Trophoblast cell (in vitro differentiated cells and primary cell): ENCODE data around the gene PTPRN2.

Experiments used
- DNase-seq, 2 donors: peaks; one replicate each; pipeline ENCODE4 v3.0.0-alpha.2; 2016
- H2AFZ ChIP-seq: 2 replicates; pipeline ENCODE4 v1.6.1; 2013; ENCODE audit warnings: low read length, moderate library complexity, mild to moderate bottlenecking; ENCODE audit not compliant: insufficient read depth, poor library complexity
- H2AK5ac ChIP-seq: 2 replicates; pipeline ENCODE4 v1.6.1; 2013; ENCODE audit warnings: mild to moderate bottlenecking, low read length
- H2BK120ac ChIP-seq: 2 replicates; pipeline ENCODE4 v1.6.1; 2013; ENCODE audit warnings: low read length, mild to moderate bottlenecking, moderate library complexity; ENCODE audit not compliant: insufficient read depth, poor library complexity
- H2BK12ac ChIP-seq: 2 replicates; pipeline ENCODE4 v1.6.1; 2013; ENCODE audit warnings: mild to moderate bottlenecking, low read length, moderate library complexity
- H2BK5ac ChIP-seq: 2 replicates; pipeline ENCODE4 v1.6.1; 2013; ENCODE audit warnings: low read length, low read depth, moderate library complexity, mild to moderate bottlenecking; ENCODE audit not compliant: poor library complexity
- H3K14ac ChIP-seq: 2 replicates; pipeline ENCODE4 v1.6.1; 2013; ENCODE audit warnings: mild to moderate bottlenecking, low read length
- H3K18ac ChIP-seq: 2 replicates; pipeline ENCODE4 v1.6.1; 2013; ENCODE audit warnings: mild to moderate bottlenecking, low read length
- H3K23ac ChIP-seq: 2 replicates; pipeline ENCODE4 v1.6.1; 2013; ENCODE audit warnings: low read length
- H3K27ac ChIP-seq: 2 replicates; pipeline ENCODE4 v1.5.1; 2013; ENCODE audit warnings: low read depth, mild to moderate bottlenecking, inconsistent platforms, low read length, moderate library complexity
- H3K27me3 ChIP-seq: 2 replicates; pipeline ENCODE4 v1.6.1; 2013; ENCODE audit warnings: inconsistent platforms, mild to moderate bottlenecking, low read length, moderate library complexity; ENCODE audit not compliant: insufficient read depth
- H3K36me3 ChIP-seq, 2 experiments: 1 replicate in 1 of 2; 2 replicates in 1 of 2; pipeline ENCODE4 v1.6.1; 2013; ENCODE audit warnings: low read length in 2 of 2, mild to moderate bottlenecking in 2 of 2, moderate library complexity in 1 of 2; ENCODE audit not compliant: insufficient read depth in 2 of 2, control insufficient read depth in 1 of 2
- H3K4ac ChIP-seq: 2 replicates; pipeline ENCODE4 v1.6.1; 2013; ENCODE audit warnings: low read depth, mild to moderate bottlenecking, low read length, moderate library complexity
- H3K4me1 ChIP-seq, 2 experiments: 1 replicate in 1 of 2; 2 replicates in 1 of 2; pipeline ENCODE4 v1.6.1; 2013; ENCODE audit warnings: low read length in 2 of 2, mild to moderate bottlenecking in 2 of 2, moderate library complexity in 1 of 2; ENCODE audit not compliant: insufficient read depth in 2 of 2, control insufficient read depth in 1 of 2
- H3K4me2 ChIP-seq: 2 replicates; pipeline ENCODE4 v1.6.1; 2013; ENCODE audit warnings: inconsistent platforms, mild to moderate bottlenecking, low read length, moderate library complexity
- H3K4me3 ChIP-seq: 2 replicates; pipeline ENCODE4 v1.5.1; 2013; ENCODE audit warnings: mild to moderate bottlenecking, low read depth, low read length, inconsistent platforms
- H3K79me1 ChIP-seq: one replicate; pipeline ENCODE4 v1.6.1; 2013; ENCODE audit warnings: low read length
- H3K79me2 ChIP-seq: 2 replicates; pipeline ENCODE4 v1.6.1; 2013; ENCODE audit warnings: low read length, mild to moderate bottlenecking; ENCODE audit not compliant: control insufficient read depth, insufficient read depth, poor library complexity
- H3K9ac ChIP-seq: 2 replicates; pipeline ENCODE4 v1.6.1; 2013; ENCODE audit warnings: mild to moderate bottlenecking, low read length
- H3K9me3 ChIP-seq: 2 replicates; pipeline ENCODE4 v1.6.1; 2013; ENCODE audit warnings: low read depth, mild to moderate bottlenecking, control low read depth, inconsistent platforms, low read length; ENCODE audit not compliant: insufficient read depth
- H4K12ac ChIP-seq: 2 replicates; pipeline ENCODE4 v1.6.1; 2013; ENCODE audit warnings: low read depth, mild to moderate bottlenecking, low read length, moderate library complexity
- H4K8ac ChIP-seq: 2 replicates; pipeline ENCODE4 v1.6.1; 2013; ENCODE audit warnings: low read depth, mild to moderate bottlenecking, low read length, moderate library complexity
- H4K91ac ChIP-seq: one replicate; pipeline ENCODE4 v1.6.1; 2013; ENCODE audit warnings: low read depth, mild to moderate bottlenecking, low read length, moderate library complexity
- WGBS: extraction: QIAGEN DNeasy Blood & Tissue Kit; methylation state at CpG from one replicate; pipeline ENCODE4 v1.1.7; 2013; ENCODE audit warnings: missing lambda C conversion rate; ENCODE audit not compliant: insufficient read length, insufficient coverage; ENCODE audit errors: extremely low coverage; 5-methylcytosine and 5-hydroxymethylcytosine counted together

PTPRN2 gene

DNA sequence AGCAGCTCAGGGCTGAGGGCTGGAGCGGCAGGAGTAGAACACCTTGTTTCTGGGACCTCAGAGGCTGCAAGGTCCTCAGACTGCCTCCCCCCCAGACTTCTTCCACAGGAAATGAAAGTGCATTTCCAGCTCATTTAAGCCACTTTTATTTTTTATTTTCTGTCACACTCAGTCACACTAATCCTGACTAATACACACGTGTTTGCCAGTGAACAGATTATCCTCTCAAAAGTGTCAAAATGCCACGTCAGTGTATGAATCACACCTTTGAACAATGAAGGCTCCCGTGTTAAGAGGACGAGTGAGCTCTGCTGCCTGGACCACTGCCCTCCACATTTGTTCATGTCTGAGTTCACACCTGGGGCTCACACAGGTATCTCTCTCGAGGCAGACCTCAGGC, 762.3 kb downstream of the PTPRN2 start:
- H3K4me1 ChIP-seq = no peaks in the 10 kb centered on the region

DNA sequence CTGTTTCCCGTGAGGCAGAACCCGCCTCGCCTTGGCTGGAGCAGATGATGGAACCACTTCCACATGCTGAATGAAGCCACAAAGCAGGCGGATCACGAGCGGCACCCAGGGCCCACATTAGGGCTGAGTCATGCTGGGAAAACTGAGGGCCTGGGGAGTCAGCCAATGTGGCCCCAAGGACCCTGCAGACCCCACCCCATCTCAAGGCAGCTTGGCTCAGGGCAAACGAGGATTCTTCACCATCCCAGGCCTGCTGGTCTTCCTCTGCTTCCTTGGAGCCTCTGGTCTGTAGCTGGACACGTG, 762.9 kb downstream of the PTPRN2 start:
- no peak overlapping the region for H4K91ac ChIP-seq
- no CpG with 5 or more reads among the region's 8 CpGs for WGBS

More for the DNA sequence above, 762.3 kb downstream of the PTPRN2 start:
- Histone ChIP-seq H2BK5ac (no peak overlapping the region), H3K27me3 (no peaks in the 10 kb centered on the region), H3K14ac (no peak overlapping the region), H2AK5ac (no peak overlapping the region), H3K18ac (no peak overlapping the region), H3K4me2 (no peak overlapping the region), H2BK120ac (no peak overlapping the region), H4K8ac (no peak overlapping the region), H4K12ac (no peak overlapping the region), H4K91ac (no peak overlapping the region), H3K9me3 (peaks cover 29% of the 10 kb centered on the region), H3K36me3 (no peaks in the 10 kb centered on the region), H3K4me3 (no peak overlapping the region), H3K79me1 (no peaks in the 10 kb centered on the region), H3K4ac (no peak overlapping the region), H3K9ac (no peak overlapping the region), H3K23ac (no peak overlapping the region), H2AFZ (no peak overlapping the region), H3K79me2 (no peaks in the 10 kb centered on the region), H2BK12ac (no peak overlapping the region), H3K27ac (no peak overlapping the region)
- no CpG with 5 or more reads among the region's 6 CpGs for WGBS
- no peak for DNase-seq

DNA sequence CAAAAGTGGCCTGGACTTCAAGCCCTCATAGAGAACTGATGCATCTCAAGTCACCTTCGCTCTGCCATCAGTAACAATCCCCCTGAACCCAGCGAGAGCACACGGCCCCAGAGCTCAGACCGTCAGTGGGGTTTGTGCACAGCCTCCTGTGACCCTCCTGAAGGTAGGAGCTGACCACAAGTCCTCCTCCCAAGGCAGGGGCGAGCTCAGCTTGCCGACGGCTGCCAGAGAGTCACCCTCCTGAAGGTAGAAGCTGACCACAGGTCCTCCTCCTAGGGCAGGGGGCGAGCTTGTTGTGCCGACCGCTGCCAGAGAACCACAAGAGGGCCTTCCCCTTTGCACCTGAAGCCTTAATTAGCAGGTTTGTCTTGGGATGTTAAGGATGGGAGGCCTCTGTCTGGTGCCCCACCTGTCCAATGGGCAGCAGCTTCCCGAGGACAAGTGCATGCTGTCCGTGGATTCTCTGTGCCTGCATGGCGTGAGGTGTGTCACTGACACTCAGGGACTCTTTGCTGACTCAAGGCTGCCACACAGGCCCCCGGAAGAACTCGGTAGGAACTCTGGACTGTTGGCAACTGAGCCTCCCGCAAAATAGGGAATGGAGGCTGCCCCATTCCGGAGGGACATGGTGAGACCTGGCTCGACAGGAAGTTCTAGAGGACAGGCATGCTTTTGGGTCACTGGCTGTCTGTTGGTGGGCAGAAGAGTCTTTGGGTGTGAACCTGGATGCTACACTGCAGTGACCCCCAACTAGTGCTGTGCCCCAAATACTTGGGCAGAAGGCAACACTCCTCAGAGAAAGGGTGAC, 763.4 kb downstream of the PTPRN2 start:
- Histone ChIP-seq H3K79me1 (no peaks in the 10 kb centered on the region), H2AK5ac (no peak overlapping the region), H3K27ac (no peak overlapping the region), H4K12ac (no peak overlapping the region), H4K8ac (no peak overlapping the region), H2BK12ac (no peak overlapping the region), H3K9me3 (peaks cover 35% of the 10 kb centered on the region), H3K4me1 (no peaks in the 10 kb centered on the region), H2AFZ (no peak overlapping the region), H3K9ac (no peak overlapping the region), H2BK5ac (no peak overlapping the region), H3K4me2 (no peak overlapping the region), H3K4ac (no peak overlapping the region), H3K14ac (no peak overlapping the region), H3K23ac (no peak overlapping the region), H4K91ac (no peak overlapping the region), H3K4me3 (no peak overlapping the region), H3K27me3 (no peaks in the 10 kb centered on the region), H3K79me2 (no peaks in the 10 kb centered on the region), H3K36me3 (no peaks in the 10 kb centered on the region), H3K18ac (no peak overlapping the region), H2BK120ac (no peak overlapping the region)
- WGBS = no CpG with 5 or more reads among the region's 18 CpGs
- no peak for DNase-seq

More for the DNA sequence above, 762.9 kb downstream of the PTPRN2 start:
- Histone ChIP-seq H3K27me3 (no peaks in the 10 kb centered on the region), H3K4me2 (no peak overlapping the region), H3K9ac (no peak overlapping the region), H3K4me3 (no peak overlapping the region), H3K14ac (no peak overlapping the region), H3K79me1 (no peaks in the 10 kb centered on the region), H3K18ac (no peak overlapping the region), H2BK12ac (no peak overlapping the region), H2AK5ac (no peak overlapping the region), H3K79me2 (no peaks in the 10 kb centered on the region), H3K9me3 (peaks cover 34% of the 10 kb centered on the region), H2BK5ac (no peak overlapping the region), H3K27ac (no peak overlapping the region), H2BK120ac (no peak overlapping the region), H3K4ac (no peak overlapping the region), H3K4me1 (no peaks in the 10 kb centered on the region), H4K12ac (no peak overlapping the region), H3K36me3 (no peaks in the 10 kb centered on the region), H2AFZ (no peak overlapping the region), H4K8ac (no peak overlapping the region), H3K23ac (no peak overlapping the region)
- DNase-seq = no peak

DNA sequence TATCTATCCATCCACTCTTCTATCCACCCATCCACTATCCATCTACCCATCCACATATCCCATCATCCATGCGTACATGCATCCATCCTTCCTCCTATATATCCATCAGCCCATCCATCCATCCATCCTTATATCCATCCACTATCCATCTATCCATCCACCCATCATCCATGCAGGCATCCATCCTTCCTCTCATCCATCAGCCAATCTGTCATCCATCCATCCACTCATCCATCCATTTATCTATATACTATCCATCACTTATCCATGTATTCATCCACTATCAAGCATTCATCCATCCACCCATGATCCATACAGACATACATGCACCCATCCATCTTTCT, 765.0 kb downstream of the PTPRN2 start:
- H2BK12ac ChIP-seq = no peak overlapping the region
- H3K27me3 ChIP-seq = no peaks in the 10 kb centered on the region
- H3K9me3 ChIP-seq = peaks cover 35% of the 10 kb centered on the region
- H3K27ac ChIP-seq = no peak overlapping the region
- no peak overlapping the region for H2BK5ac ChIP-seq
- no peak overlapping the region for H2AFZ ChIP-seq
- H2BK120ac ChIP-seq = no peak overlapping the region
- H3K18ac ChIP-seq = no peak overlapping the region
- no peak overlapping the region for H3K4ac ChIP-seq
- H3K79me2 ChIP-seq = no peaks in the 10 kb centered on the region
- no peak overlapping the region for H4K12ac ChIP-seq
- no peak overlapping the region for H4K8ac ChIP-seq
- H3K4me1 ChIP-seq = no peaks in the 10 kb centered on the region
- H3K36me3 ChIP-seq = no peaks in the 10 kb centered on the region
- H3K23ac ChIP-seq = no peak overlapping the region
- H2AK5ac ChIP-seq = no peak overlapping the region
- no peak overlapping the region for H3K9ac ChIP-seq
- no peak overlapping the region for H3K4me3 ChIP-seq
- no peak overlapping the region for H4K91ac ChIP-seq
- no peaks in the 10 kb centered on the region for H3K79me1 ChIP-seq
- H3K14ac ChIP-seq = no peak overlapping the region
- no peak overlapping the region for H3K4me2 ChIP-seq
- WGBS = 100% methylated on average over 1 of the region's 1 CpG
- no peak for DNase-seq
